GM13977 (cell line): ENCODE data around the gene HORMAD2.
A peak's percentile ranks its signal among the peaks of the same experiment; 100 is the strongest.

ENCODE experiments used
- DNase-seq: peaks from one replicate; pipeline ENCODE4 v3.0.0; 2012; ENCODE audit warnings: low spot score
- in situ Hi-C: fragments of 300-500 bp; cut with MboI; formaldehyde crosslinking; loops from one replicate; pipeline ENCODE4 v1.12.0; 2022; ENCODE audit warnings: low sequenced_read_pairs, low pct_unique_long_range_greater_than_20kb, mixed read lengths, inconsistent platforms; ENCODE audit not compliant: unreplicated experiment
- TF ChIP-seq, protein P1 (sequence below): IDR thresholded peaks from 2 replicates; pipeline ENCODE4 v1.5.1; 2012; ENCODE audit warnings: mild to moderate bottlenecking, control low read depth; ENCODE audit not compliant: insufficient read depth; ENCODE audit errors: extremely low read depth, missing control alignments

Gene HORMAD2

DNA sequence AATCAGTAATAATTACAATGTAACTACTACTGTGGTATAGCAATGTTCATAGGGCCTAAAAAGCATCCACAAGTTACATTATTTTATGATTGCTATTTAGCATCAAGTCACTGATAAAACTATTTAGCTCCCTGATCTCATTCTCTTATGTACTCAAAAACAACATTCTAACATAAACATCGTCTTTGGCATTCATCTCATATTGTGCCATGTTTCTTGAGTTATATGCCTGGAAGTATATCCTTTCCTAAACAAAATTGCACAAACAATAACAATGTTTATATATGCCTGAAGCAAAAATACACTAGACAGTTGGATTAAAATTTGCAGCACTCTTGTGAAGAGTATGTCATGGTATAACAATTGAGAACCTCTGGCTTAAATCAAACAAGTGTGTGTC lies 34.1 kb downstream of the HORMAD2 start:
- TF ChIP-seq, protein P1, sequence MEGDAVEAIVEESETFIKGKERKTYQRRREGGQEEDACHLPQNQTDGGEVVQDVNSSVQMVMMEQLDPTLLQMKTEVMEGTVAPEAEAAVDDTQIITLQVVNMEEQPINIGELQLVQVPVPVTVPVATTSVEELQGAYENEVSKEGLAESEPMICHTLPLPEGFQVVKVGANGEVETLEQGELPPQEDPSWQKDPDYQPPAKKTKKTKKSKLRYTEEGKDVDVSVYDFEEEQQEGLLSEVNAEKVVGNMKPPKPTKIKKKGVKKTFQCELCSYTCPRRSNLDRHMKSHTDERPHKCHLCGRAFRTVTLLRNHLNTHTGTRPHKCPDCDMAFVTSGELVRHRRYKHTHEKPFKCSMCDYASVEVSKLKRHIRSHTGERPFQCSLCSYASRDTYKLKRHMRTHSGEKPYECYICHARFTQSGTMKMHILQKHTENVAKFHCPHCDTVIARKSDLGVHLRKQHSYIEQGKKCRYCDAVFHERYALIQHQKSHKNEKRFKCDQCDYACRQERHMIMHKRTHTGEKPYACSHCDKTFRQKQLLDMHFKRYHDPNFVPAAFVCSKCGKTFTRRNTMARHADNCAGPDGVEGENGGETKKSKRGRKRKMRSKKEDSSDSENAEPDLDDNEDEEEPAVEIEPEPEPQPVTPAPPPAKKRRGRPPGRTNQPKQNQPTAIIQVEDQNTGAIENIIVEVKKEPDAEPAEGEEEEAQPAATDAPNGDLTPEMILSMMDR: no peak
- in situ Hi-C loops: loop anchor here (25.0 kb wide), 1 partner anchor 273 kb away; the partner anchor contains the start of genes RNF215 and SEC14L2
- DNase-seq: no peak

DNA sequence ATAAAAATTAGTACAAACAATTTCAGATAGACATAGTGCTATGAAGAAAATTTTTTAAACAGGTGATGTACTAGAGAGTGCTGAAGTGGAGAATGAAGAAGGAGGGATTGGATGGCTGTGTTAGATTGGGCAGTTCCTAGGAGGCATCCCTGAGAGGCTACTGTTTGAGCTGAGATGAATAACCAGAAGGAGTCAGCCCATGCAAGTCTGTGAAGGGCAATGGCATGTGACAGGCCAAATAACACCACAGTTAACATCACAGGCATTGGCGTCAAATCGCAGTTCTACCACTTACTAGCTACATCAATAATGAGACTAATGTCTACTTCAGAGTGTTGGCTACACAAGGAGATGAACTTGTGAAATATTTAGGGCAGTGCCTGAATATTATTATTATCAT lies 35.4 kb downstream of the HORMAD2 start:
- TF ChIP-seq, protein P1: no peak
- in situ Hi-C loops: loop anchor here (25.0 kb wide), 1 partner anchor 272 kb away; the partner anchor contains the start of genes RNF215 and SEC14L2
- DNase-seq: no peak

DNA sequence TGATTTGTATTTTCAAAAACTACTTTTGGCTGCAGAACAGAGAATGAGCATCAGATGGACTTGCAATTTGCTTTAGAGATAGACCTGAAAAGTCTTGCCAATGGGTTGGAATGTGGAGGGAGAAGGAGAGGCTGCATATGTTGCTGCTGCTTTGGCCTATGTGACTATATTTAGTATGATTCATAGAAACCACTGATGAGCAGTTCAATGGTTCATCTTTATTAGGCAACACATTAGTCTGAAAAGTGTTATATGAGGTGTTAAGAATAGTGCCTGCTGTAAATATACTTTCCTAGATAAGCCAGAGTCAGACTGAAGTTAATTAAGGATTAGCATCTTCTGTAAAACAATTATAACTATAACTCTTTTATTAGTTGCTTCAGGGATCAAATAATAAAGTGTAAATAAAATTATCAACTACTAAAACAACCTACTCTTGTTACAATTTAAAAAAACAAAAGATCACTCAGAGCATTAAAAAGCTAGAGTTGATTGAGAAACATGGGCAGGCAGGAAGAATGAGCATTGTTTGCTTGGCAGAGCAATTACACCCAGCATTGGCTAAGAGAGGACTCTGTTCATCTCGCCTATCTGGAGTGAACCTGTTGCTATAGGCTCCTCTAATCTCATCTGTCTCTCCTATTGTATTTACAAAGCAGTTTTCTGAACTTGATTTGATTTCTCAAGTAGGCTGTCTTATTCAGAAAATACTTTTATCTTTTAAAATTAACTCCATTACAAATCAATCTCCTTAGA lies 36.3 kb downstream of the HORMAD2 start:
- no peak for DNase-seq
- in situ Hi-C loops: loop anchor here (25.0 kb wide), 1 partner anchor 271 kb away; the partner anchor contains the start of genes RNF215 and SEC14L2
- TF ChIP-seq, protein P1: no peak

DNA sequence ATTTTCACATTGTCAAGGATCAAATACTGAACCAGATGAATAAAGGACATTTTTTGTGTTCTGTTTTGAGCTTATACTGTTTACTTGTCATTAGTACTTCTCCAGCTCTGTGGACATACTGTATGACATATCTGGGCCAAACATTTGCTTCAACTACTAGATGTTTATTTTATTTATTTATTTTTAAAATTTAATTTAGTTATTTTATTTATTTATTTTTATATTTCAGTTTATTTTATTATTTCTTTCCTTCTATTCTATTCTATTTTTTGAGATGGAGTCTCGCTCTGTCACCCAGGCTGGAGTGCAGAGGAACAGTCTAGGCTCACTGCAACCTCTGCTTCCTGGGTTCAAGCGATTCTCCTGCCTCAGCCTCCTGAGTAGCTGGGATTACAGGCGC lies 37.0 kb downstream of the HORMAD2 start:
- TF ChIP-seq, protein P1: no peak
- in situ Hi-C loops: loop anchor here (25.0 kb wide), 1 partner anchor 270 kb away; the partner anchor contains the start of genes RNF215 and SEC14L2
- no peak for DNase-seq

GRCh38 chr22:30118291-30118690 lies 38.0 kb downstream of the HORMAD2 start:
- in situ Hi-C loops: loop anchor here (25.0 kb wide), 1 partner anchor 269 kb away; the partner anchor contains the start of genes RNF215 and SEC14L2

DNA sequence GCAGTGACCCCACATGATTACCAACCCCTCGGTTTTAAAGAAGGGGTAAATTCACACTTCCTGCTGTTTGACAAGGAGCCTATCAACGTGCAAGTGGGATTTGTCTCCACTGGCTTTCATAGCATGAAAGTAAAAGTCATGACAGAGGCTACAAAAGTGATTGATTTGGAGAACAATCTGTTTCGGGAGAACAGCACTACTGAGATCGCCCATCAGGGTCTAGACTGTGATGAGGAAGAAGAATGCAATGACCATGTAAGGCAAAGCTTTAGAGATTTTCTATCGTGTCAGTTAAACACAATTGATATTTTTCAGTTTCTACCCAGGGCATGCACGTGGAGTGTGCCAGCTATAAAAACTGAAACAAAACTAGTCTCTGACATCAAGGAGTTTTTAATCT lies 41.7 kb downstream of the HORMAD2 start:
- in situ Hi-C loops: loop anchor here (25.0 kb wide), 1 partner anchor 265 kb away; the partner anchor contains the start of genes RNF215 and SEC14L2
- DNase-seq: peak; percentile 6
- TF ChIP-seq, protein P1: no peak

More at GRCh38 chr22:30118291-30118690, 38.0 kb downstream of the HORMAD2 start:
- TF ChIP-seq, protein P1: no peak
- no peak for DNase-seq
